Neural cell (in vitro differentiated cells): ENCODE data around the gene C14orf180. TPM values are rescaled to one million over a fixed set of nuclear protein-coding genes. Genes with fewer than 3 reads are reported as not detected.
A peak's percentile ranks its signal among the peaks of the same experiment; 100 is the strongest.

Experiments used
- H2AFZ ChIP-seq: fragments of 200-600, 300-800 bp; sonication (generic), shearing (Covaris generic); 2 replicates; pipeline ENCODE4 v1.6.0; 2014; ENCODE audit warnings: low read depth, mild to moderate bottlenecking, antibody characterized with exemption, low read length, moderate library complexity
- H3F3A ChIP-seq: fragments of 200-600 bp; shearing (Covaris generic); 2 replicates; pipeline ENCODE4 v1.6.1; 2016; ENCODE audit warnings: mild to moderate bottlenecking, moderate library complexity, mixed read lengths, antibody characterized with exemption, low read length; ENCODE audit not compliant: insufficient read depth, poor library complexity, severe bottlenecking
- H3K27ac ChIP-seq: fragments of 200-600, 300-800 bp; sonication (generic), shearing (Covaris generic); 2 replicates; pipeline ENCODE4 v1.5.1; 2014; ENCODE audit warnings: mild to moderate bottlenecking, low read length, moderate library complexity
- H3K27me3 ChIP-seq: fragments of 300-800, 200-600 bp; sonication (generic), shearing (Covaris generic); 2 replicates; pipeline ENCODE4 v1.6.0; 2014; ENCODE audit warnings: mild to moderate bottlenecking, low read depth, low read length, moderate library complexity; ENCODE audit not compliant: insufficient read depth
- H3K36me3 ChIP-seq: fragments of 300-800, 200-600 bp; sonication (generic), shearing (Covaris generic); 2 replicates; pipeline ENCODE4 v1.5.1; 2014; ENCODE audit warnings: mild to moderate bottlenecking, antibody characterized with exemption, low read length, moderate library complexity; ENCODE audit not compliant: insufficient read depth
- H3K4me2 ChIP-seq: fragments of 300-800, 200-600 bp; sonication (generic), shearing (Covaris generic); 2 replicates; pipeline ENCODE4 v1.6.0; 2014; ENCODE audit warnings: mild to moderate bottlenecking, low read length
- H3K4me3 ChIP-seq: fragments of 300-800, 200-600 bp; sonication (generic), shearing (Covaris generic); 2 replicates; pipeline ENCODE4 v1.5.1; 2014; ENCODE audit warnings: mild to moderate bottlenecking, low read length, moderate library complexity
- H3K79me2 ChIP-seq: fragments of 200-600 bp; shearing (Covaris generic); replicated peaks from 2 replicates; pipeline ENCODE4 v1.6.0; 2014; ENCODE audit warnings: mild to moderate bottlenecking, low read length, moderate library complexity; ENCODE audit not compliant: insufficient read depth
- H3K9ac ChIP-seq: fragments of 300-800, 200-600 bp; sonication (generic), shearing (Covaris generic); 2 replicates; pipeline ENCODE4 v1.6.1; 2016; ENCODE audit warnings: mild to moderate bottlenecking, low read length, mixed read lengths
- H3K9me2 ChIP-seq: fragments of 200-600 bp; shearing (Covaris generic); 2 replicates; pipeline ENCODE4 v1.6.1; 2016; ENCODE audit warnings: mild to moderate bottlenecking, low read length, mixed read lengths; ENCODE audit not compliant: insufficient read depth
- H3K9me3 ChIP-seq: fragments of 200-600, 300-800 bp; sonication (generic), shearing (Covaris generic); 2 replicates; pipeline ENCODE4 v1.6.1; 2016; ENCODE audit warnings: mild to moderate bottlenecking, mixed run types, low read length, moderate library complexity, mixed read lengths
- H4K20me1 ChIP-seq: fragments of 200-600 bp; shearing (Covaris generic); 2 replicates; pipeline ENCODE4 v1.6.1; 2016; ENCODE audit warnings: mild to moderate bottlenecking, mixed run types; ENCODE audit not compliant: insufficient read depth
- CTCF ChIP-seq: fragments of 450-650 bp; IDR thresholded peaks from 2 replicates; pipeline ENCODE4 v1.5.1; 2014; ENCODE audit warnings: antibody characterized with exemption, mild to moderate bottlenecking, moderate library complexity; ENCODE audit not compliant: poor library complexity, severe bottlenecking
- EZH2 ChIP-seq: fragments of 200-600, 300-800 bp; shearing (Covaris generic), sonication (generic); IDR thresholded peaks from 2 replicates; pipeline ENCODE4 v1.6.1; 2014; ENCODE audit warnings: antibody characterized with exemption, low read length, borderline replicate concordance, mild to moderate bottlenecking; ENCODE audit not compliant: insufficient read depth, poor library complexity, severe bottlenecking
- RAD21 ChIP-seq: fragments of 450-650 bp; conservative IDR thresholded peaks from 2 replicates; pipeline ENCODE4 v1.6.1; 2014; ENCODE audit warnings: antibody characterized with exemption, mild to moderate bottlenecking, moderate library complexity
- SMC3 ChIP-seq: fragments of 450-650 bp; conservative IDR thresholded peaks from 2 replicates; pipeline ENCODE4 v1.6.1; 2014; ENCODE audit warnings: antibody characterized with exemption, mild to moderate bottlenecking, moderate library complexity; ENCODE audit not compliant: poor library complexity
- polyA plus RNA-seq: library from polyadenylated mRNA; depleted of rRNA; stranded (reverse); fragments of >200 nt; gene quantifications from 2 replicates; pipeline ENCODE4 v1.2.3, GENCODE V29; 2014

Gene C14orf180
- polyA plus RNA-seq, 1 donor from 2014 or later, result not detected

GRCh38 chr14:104563742-104564615 is 15.6 kb upstream of the C14orf180 start:
- peak; percentile 99 for TF ChIP-seq RAD21
- TF ChIP-seq SMC3, result peak; percentile 100
- peak; percentile 96 for TF ChIP-seq CTCF
- TF ChIP-seq EZH2, result no peak
- H3K9me2 ChIP-seq, result no peaks in the 10 kb centered on the region
- no peak overlapping the region for H2AFZ ChIP-seq
- H3K27me3 ChIP-seq, result no peaks in the 10 kb centered on the region
- no peaks in the 10 kb centered on the region for H3K9me3 ChIP-seq
- H3F3A ChIP-seq, result no peaks in the 10 kb centered on the region
- no peak overlapping the region for H3K27ac ChIP-seq
- no peaks in the 10 kb centered on the region for H3K79me2 ChIP-seq
- H3K9ac ChIP-seq, result no peak overlapping the region
- H4K20me1 ChIP-seq, result no peaks in the 10 kb centered on the region
- no peaks in the 10 kb centered on the region for H3K36me3 ChIP-seq
- no peak overlapping the region for H3K4me3 ChIP-seq
- no peak overlapping the region for H3K4me2 ChIP-seq

- H3K4me3 ChIP-seq, result no peak overlapping the region
- no peaks in the 10 kb centered on the region for H4K20me1 ChIP-seq
- H3K27ac ChIP-seq, result no peak overlapping the region
- no peak overlapping the region for H2AFZ ChIP-seq
- no peak for TF ChIP-seq CTCF
- no peaks in the 10 kb centered on the region for H3K79me2 ChIP-seq
- no peaks in the 10 kb centered on the region for H3K9me3 ChIP-seq
- H3K9ac ChIP-seq, result no peak overlapping the region
- no peak overlapping the region for H3K4me2 ChIP-seq
- H3K9me2 ChIP-seq, result no peaks in the 10 kb centered on the region
- no peaks in the 10 kb centered on the region for H3F3A ChIP-seq
- no peaks in the 10 kb centered on the region for H3K36me3 ChIP-seq
- H3K27me3 ChIP-seq, result no peaks in the 10 kb centered on the region
These were observed 14.6 kb upstream of the C14orf180 start for GRCh38 chr14:104564744-104565679.
